Tibial artery (tissue), 4 donors: Measurements from ENCODE around the gene SLC22A3.
A peak's percentile ranks its signal among the peaks of the same experiment; 100 is the strongest.
"Not testable (repeated sequence)": the region's sequence is repeated elsewhere in the genome, so short reads cannot be mapped to it uniquely, and the experiment has no call there.

Experiments used
- DNase-seq, 2 donors: peaks; one replicate each; pipeline ENCODE4 v3.0.0-alpha.2; 2019
- H3K27ac ChIP-seq, 2 donors: fragments of 200-600 bp; sonication (generic) in 1 of 2; 1 replicate in 1 of 2; 2 replicates in 1 of 2; pipeline ENCODE4 v1.5.1; 2018 to 2019; ENCODE audit warnings: mild to moderate bottlenecking in 1 of 2
- H3K27me3 ChIP-seq, 2 donors: fragments of 200-600 bp; sonication (generic) in 1 of 2; one replicate each; pipeline versions ENCODE4 v1.5.1 to v1.6.0; 2016 to 2019
- H3K36me3 ChIP-seq, 3 donors: fragments of 200-600 bp; sonication (generic) in 2 of 3; one replicate each; pipeline ENCODE4 v1.5.1; 2016 to 2019; ENCODE audit warnings: mild to moderate bottlenecking in 2 of 3
- H3K4me1 ChIP-seq, 4 donors: fragments of 200-600 bp; sonication (generic) in 2 of 4; 1 replicate in 3 of 4; 2 replicates in 1 of 4; pipeline ENCODE4 v1.5.1; 2016 to 2019
- H3K4me3 ChIP-seq, 2 donors: fragments of 200-600 bp; sonication (generic) in 1 of 2; 1 replicate in 1 of 2; 2 replicates in 1 of 2; pipeline ENCODE4 v1.5.1; 2018 to 2019; ENCODE audit warnings: mild to moderate bottlenecking in 2 of 2
- H3K9me3 ChIP-seq, 3 donors: fragments of 200-600 bp; sonication (generic) in 1 of 3; one replicate each; pipeline ENCODE4 v1.5.1; 2016 to 2019
- CTCF ChIP-seq, 2 experiments: fragments of 200-600 bp in 1 of 2; fragments of 450-650 bp in 1 of 2; IDR thresholded peaks; one replicate each; pipeline ENCODE4 v1.5.1; 2017 to 2019; ENCODE audit warnings: antibody characterized with exemption in 2 of 2, mild to moderate bottlenecking in 1 of 2, moderate library complexity in 1 of 2
- intact Hi-C: fragments of 100-400 bp; cut with DNase I; formaldehyde crosslinking; loops from one replicate; pipeline ENCODE4 v1.15.0; 2023; ENCODE audit warnings: low total_unique reads

SLC22A3 gene

GRCh38 chr6:160348223-160349019, at the start of gene SLC22A3:
Gene SLC22A3 (plus strand): TSS chr6:160348378. CDS start chr6:160348420, 42 bp downstream.
- no peak for DNase-seq
- intact Hi-C loops, result no loop called here

GRCh38 chr6:160299559-160299958, 48.6 kb upstream of the SLC22A3 start:
- TF ChIP-seq CTCF (IDR thresholded peaks at IDR 0.05), result no peak
- no peak for DNase-seq
- Histone ChIP-seq H3K27me3 (no peaks in the 10 kb centered on the region), H3K4me1 (peaks cover 0 to 29% (median 1%) of the 10 kb centered on the region in 4 donors), H3K27ac (no peak overlapping the region), H3K4me3 (no peak overlapping the region), H3K9me3 (no peaks in the 10 kb centered on the region), H3K36me3 (no peaks in the 10 kb centered on the region)
- intact Hi-C loops, result no loop called here

More at GRCh38 chr6:160348223-160349019, at the start of gene SLC22A3:
- peaks cover 0 to 35% (median 13%) of the 10 kb centered on the region in 4 donors for H3K4me1 ChIP-seq
- no peaks in the 10 kb centered on the region for H3K9me3 ChIP-seq
- H3K27ac ChIP-seq, result peak within 1 kb of the TSS; percentile 87 to 89
- H3K36me3 ChIP-seq, result no peaks in the 10 kb centered on the region
- H3K4me3 ChIP-seq, result peak within 1 kb of the TSS; percentile 75 to 84
- TF ChIP-seq CTCF (IDR thresholded peaks at IDR 0.05), result peak; percentile 41 to 49
- no peaks in the 10 kb centered on the region for H3K27me3 ChIP-seq

- intact Hi-C loops, result no loop called here
- no peak for TF ChIP-seq CTCF (IDR thresholded peaks at IDR 0.05)
- Histone ChIP-seq H3K27ac (peak overlapping the region; percentile 20 to 32), H3K4me3 (no peak overlapping the region), H3K4me1 (peaks cover 0 to 29% (median 1%) of the 10 kb centered on the region in 4 donors), H3K36me3 (no peaks in the 10 kb centered on the region), H3K27me3 (no peaks in the 10 kb centered on the region), H3K9me3 (no peaks in the 10 kb centered on the region)
- no peak for DNase-seq
These were observed 48.0 kb upstream of the SLC22A3 start for GRCh38 chr6:160300076-160300695.

- intact Hi-C loops, result no loop called here
- Histone ChIP-seq H3K27me3 (no peaks in the 10 kb centered on the region), H3K4me3 (no peak overlapping the region), H3K9me3 (no peaks in the 10 kb centered on the region), H3K36me3 (no peaks in the 10 kb centered on the region), H3K27ac (peak overlapping the region; percentile 20 to 32), H3K4me1 (peaks cover 0 to 29% (median 1%) of the 10 kb centered on the region in 4 donors)
- no peak for DNase-seq
- no peak for TF ChIP-seq CTCF (IDR thresholded peaks at IDR 0.05)
These were observed 46.8 kb upstream of the SLC22A3 start for GRCh38 chr6:160301339-160301738.

- H3K4me3 ChIP-seq, H3K9me3 ChIP-seq, DNase-seq, H3K27ac ChIP-seq, H3K36me3 ChIP-seq, H3K27me3 ChIP-seq, intact Hi-C loops: not testable (repeated sequence)
- peaks cover 0 to 29% (median 1%) of the 10 kb centered on the region in 4 donors for H3K4me1 ChIP-seq
These were observed 45.6 kb upstream of the SLC22A3 start for GRCh38 chr6:160302431-160303082.

GRCh38 chr6:160303806-160304205, 44.4 kb upstream of the SLC22A3 start:
- intact Hi-C loops, result no loop called here
- no peaks in the 10 kb centered on the region for H3K36me3 ChIP-seq
- peaks cover 0 to 20% (median 0%) of the 10 kb centered on the region in 4 donors for H3K4me1 ChIP-seq
- H3K9me3 ChIP-seq, result no peaks in the 10 kb centered on the region
- no peaks in the 10 kb centered on the region for H3K27me3 ChIP-seq
- H3K4me3 ChIP-seq, result no peak overlapping the region
- no peak for TF ChIP-seq CTCF (IDR thresholded peaks at IDR 0.05)
- DNase-seq, result no peak
- H3K27ac ChIP-seq, result no peak overlapping the region
